Neural progenitor cell (in vitro differentiated cells): ENCODE measurements around the gene EMP1.

Experiments used
- CTCF ChIP-seq: fragments of 200-600 bp; sonication (generic); IDR thresholded peaks from 2 replicates; pipeline ENCODE4 v1.5.1; 2017; ENCODE audit warnings: antibody characterized with exemption, mild to moderate bottlenecking
- EZH2 ChIP-seq: fragments of 200-600 bp; sonication (generic); IDR thresholded peaks from 2 replicates; pipeline ENCODE4 v1.6.1; 2017; ENCODE audit warnings: antibody characterized with exemption, mild to moderate bottlenecking, moderate library complexity
- EZH2phosphoT487 ChIP-seq: fragments of 200-600 bp; sonication (generic); IDR thresholded peaks from 2 replicates; pipeline ENCODE4 v1.6.1; 2017; ENCODE audit warnings: antibody characterized with exemption

GRCh38 chr12:13206560-13206897, 10.0 kb downstream of the EMP1 start:
- TF ChIP-seq CTCF (no peak), EZH2 (no peak), EZH2phosphoT487 (no peak)
